GM15510 (cell line): ENCODE data around the gene LRRC18.

ENCODE experiments used
- POLR2A ChIP-seq: IDR thresholded peaks from 3 replicates; pipeline ENCODE4 v1.6.1; 2011; ENCODE audit warnings: borderline replicate concordance; ENCODE audit not compliant: insufficient read length; ENCODE audit errors: extremely low read depth

The LRRC18 gene

GRCh38 chr10:48937796-48938195 lies 1.8 kb downstream of the LRRC18 start:
- TF ChIP-seq POLR2A: no peak

- TF ChIP-seq POLR2A: no peak
Observed at GRCh38 chr10:48935577-48935976, 4.1 kb downstream of the LRRC18 start.

GRCh38 chr10:48934672-48935501 lies 4.8 kb downstream of the LRRC18 start:
- no peak for TF ChIP-seq POLR2A

- no peak for TF ChIP-seq POLR2A
Observed at GRCh38 chr10:48932831-48933664, 6.6 kb downstream of the LRRC18 start.

- no peak for TF ChIP-seq POLR2A
Observed at GRCh38 chr10:48931188-48931587, 8.5 kb downstream of the LRRC18 start.

- TF ChIP-seq POLR2A: no peak
Observed at GRCh38 chr10:48929413-48929990, 10.1 kb downstream of the LRRC18 start.

- no peak for TF ChIP-seq POLR2A
Observed at GRCh38 chr10:48926764-48927540, 12.7 kb downstream of the LRRC18 start.

- TF ChIP-seq POLR2A: no peak
Observed at GRCh38 chr10:48926255-48926654, 13.4 kb downstream of the LRRC18 start.

- no peak for TF ChIP-seq POLR2A
Observed at GRCh38 chr10:48924988-48925387, 14.7 kb downstream of the LRRC18 start.

GRCh38 chr10:48923748-48924147 lies 15.9 kb downstream of the LRRC18 start:
- no peak for TF ChIP-seq POLR2A

GRCh38 chr10:48913674-48914073 lies 26.0 kb downstream of the LRRC18 start:
- TF ChIP-seq POLR2A: no peak

- no peak for TF ChIP-seq POLR2A
Observed at GRCh38 chr10:48910548-48910947, 29.1 kb downstream of the LRRC18 start.

- TF ChIP-seq POLR2A: no peak
Observed at GRCh38 chr10:48907730-48908129, 31.9 kb downstream of the LRRC18 start.

- TF ChIP-seq POLR2A: no peak
Observed at GRCh38 chr10:48906841-48907240, 32.8 kb downstream of the LRRC18 start.
